Stimulated activated CD8-positive, alpha-beta memory T cell treated with anti-CD3 and anti-CD28 coated beads, Interleukin-15, amount 100 ng/mL, for 1 hour (primary cell): ENCODE measurements around the gene KIFAP3.
"Not testable (repeated sequence)": the region's sequence is repeated elsewhere in the genome, so short reads cannot be mapped to it uniquely, and the experiment has no call there.

Source experiments
- DNase-seq: peaks from one replicate; pipeline ENCODE4 v3.0.0-alpha.2; 2020; ENCODE audit warnings: low read depth

The KIFAP3 gene

DNA sequence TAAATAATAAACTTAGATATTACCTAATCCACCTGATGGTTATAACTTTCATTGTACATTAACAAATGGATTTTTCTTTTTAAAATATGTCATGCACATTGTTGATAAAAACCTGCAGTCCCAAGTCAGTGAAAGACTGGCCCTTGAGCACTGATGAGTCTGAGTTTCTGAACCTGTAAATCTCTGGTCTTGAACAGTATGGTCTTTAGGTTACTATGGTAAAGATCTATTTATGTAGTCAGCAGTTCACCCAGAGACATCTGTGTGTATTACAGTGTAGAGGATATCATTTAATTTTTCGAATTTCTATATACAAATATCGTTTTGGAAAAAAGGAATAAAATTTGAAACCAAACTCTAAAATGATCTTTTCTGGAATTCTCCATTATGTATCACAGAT is 150.4 kb downstream of the KIFAP3 start:
- DNase-seq: no peak

- no peak for DNase-seq
Measured at GRCh38 chr1:169921080-169921479, 153.4 kb downstream of the KIFAP3 start.

- no peak for DNase-seq
Measured at GRCh38 chr1:169918927-169919326, 155.6 kb downstream of the KIFAP3 start.

GRCh38 chr1:169918220-169918619 is 156.3 kb downstream of the KIFAP3 start:
- not testable (repeated sequence) for DNase-seq

GRCh38 chr1:169915150-169915549 is 159.3 kb downstream of the KIFAP3 start:
- DNase-seq: no peak

GRCh38 chr1:169914531-169914930 is 160.0 kb downstream of the KIFAP3 start:
- no peak for DNase-seq

GRCh38 chr1:169909499-169909898 is 165.0 kb downstream of the KIFAP3 start:
- DNase-seq: no peak

- DNase-seq: no peak
Measured at GRCh38 chr1:169906938-169907337, 167.6 kb downstream of the KIFAP3 start.

GRCh38 chr1:169904834-169905233 is 169.7 kb downstream of the KIFAP3 start:
- DNase-seq: no peak

- no peak for DNase-seq
Measured at GRCh38 chr1:169902751-169903150, 171.7 kb downstream of the KIFAP3 start.

DNA sequence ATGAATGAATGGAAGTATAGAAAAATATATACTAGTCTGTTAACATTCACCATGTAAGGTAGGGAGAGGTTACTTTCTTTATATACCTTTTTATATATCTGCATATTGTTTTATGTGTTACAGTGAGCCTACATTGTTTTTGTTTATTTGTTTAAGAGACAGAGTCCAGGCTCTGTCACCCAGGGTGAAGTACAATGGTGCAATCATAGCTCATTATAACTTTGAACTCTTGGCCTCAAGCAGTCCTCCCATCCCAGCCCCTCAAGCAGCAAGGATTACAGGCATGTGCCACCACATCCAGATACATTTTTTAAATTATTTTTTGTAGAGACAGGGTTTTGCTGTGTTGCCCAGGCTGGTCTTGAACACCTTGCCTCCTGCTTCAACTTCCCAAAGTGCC is 173.4 kb downstream of the KIFAP3 start:
- no peak for DNase-seq

- DNase-seq: no peak
Measured at GRCh38 chr1:169900571-169900970, 173.9 kb downstream of the KIFAP3 start.

GRCh38 chr1:169899519-169900217 is 174.8 kb downstream of the KIFAP3 start:
- DNase-seq: no peak

DNA sequence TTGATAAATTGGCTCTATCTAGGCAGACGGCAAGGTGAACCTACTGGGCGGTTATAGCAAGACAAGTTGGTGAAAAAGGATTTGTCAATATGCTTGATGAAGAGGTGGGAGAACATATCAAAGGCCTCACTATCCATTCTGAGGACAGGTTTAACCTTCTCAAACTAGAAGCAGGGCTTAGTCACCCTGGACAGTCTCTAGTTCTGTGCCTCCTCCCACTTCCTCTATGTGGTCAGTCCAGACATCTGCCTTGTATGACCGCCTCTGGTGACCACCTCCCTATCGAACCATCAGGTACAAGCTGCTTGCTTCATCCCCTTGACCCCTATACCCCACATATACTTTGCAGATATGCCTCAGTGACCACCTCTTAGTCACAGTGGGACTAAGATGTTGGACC is 178.5 kb downstream of the KIFAP3 start:
- no peak for DNase-seq

GRCh38 chr1:169894424-169895145 is 179.9 kb downstream of the KIFAP3 start:
- no peak for DNase-seq

DNA sequence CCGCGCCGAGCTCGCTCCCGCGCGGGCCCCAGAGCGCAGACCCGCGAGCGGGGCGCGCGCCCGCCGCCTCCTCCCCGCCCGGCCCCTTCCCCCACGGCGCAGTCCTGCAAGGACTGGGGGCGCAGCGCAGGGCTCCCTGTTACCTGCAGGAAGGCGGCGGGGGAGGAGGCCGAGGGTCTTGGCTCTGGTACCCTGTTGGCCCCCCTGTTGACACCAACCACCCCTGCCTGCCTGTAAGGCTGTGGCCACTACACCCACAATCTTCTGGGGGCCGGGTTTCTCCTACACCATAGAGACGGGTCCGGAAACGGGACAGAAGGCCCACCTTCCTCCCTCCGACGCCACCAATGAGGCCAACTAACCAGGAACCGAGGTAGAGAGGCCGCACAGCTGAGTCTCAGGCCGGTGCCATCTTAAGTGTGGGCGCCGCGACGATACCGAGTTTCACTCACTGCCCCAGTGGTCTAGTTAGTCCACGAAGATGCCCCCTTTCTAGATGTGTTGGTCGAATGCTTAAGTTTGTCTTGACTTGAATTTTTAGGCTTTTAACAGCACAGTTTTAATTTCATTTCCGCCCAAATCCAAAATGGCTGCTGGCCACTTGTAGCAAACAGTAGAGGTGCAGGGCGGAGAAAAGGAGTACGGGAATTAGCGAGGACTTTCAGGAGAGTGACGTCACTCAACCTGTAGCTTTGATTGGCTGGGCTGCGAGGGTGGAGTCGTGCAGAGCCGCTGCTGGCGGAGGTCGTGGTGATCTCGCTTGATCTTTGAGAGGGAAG is 180.7 kb downstream of the KIFAP3 start, which contains the start of gene SCYL3:
SCYL3 (minus strand) TSS at position 252 of the 779 bp plus-strand sequence. CDS start 5,056 bp downstream, outside the sequence.
- peak; percentile 78 for DNase-seq

- no peak for DNase-seq
Measured at GRCh38 chr1:169892927-169893644, 181.4 kb downstream of the KIFAP3 start.

GRCh38 chr1:169892176-169892926 is 182.1 kb downstream of the KIFAP3 start:
- DNase-seq: no peak

DNA sequence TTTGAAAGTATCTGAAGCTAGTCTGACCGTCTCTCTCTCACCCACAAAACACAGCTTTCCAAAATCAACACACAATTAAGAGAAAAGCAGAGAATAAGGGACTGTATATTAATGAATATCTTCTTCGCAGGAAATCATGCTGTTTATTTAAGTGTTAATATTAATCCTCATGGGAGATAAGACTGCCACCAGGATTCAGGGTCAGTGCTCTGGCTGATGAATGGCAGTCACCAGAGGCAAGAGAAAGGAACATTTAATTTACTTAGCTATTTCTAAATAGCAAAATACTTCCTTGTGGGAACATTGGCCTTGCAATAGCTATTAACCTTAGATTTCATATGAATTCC is 183.0 kb downstream of the KIFAP3 start:
- no peak for DNase-seq

- DNase-seq: no peak
Measured at GRCh38 chr1:169890761-169891538, 183.5 kb downstream of the KIFAP3 start.

DNA sequence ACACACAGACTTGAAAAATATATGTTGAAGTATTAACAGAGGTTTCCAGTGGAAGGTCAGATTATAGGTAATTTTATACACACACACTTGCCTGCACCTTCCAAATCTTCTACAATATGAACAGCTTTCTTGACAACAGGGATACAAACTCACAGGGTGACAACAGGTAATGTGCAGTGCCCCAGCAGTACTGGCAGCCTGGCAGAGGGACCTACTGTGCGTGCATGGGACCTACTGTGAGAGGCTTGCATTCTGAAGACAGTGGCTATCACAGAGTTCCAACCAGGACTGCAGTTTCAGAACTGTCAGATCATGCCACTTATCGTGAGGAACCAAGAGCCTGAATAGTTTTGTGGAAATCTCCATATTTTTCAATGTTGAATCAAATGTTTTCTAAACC is 184.6 kb downstream of the KIFAP3 start:
- DNase-seq: no peak
